ENCODE measurements around the gene CHPT1.
"Not testable (repeated sequence)": the region's sequence is repeated elsewhere in the genome, so short reads cannot be mapped to it uniquely, and the experiment has no call there.

Gene CHPT1

DNA sequence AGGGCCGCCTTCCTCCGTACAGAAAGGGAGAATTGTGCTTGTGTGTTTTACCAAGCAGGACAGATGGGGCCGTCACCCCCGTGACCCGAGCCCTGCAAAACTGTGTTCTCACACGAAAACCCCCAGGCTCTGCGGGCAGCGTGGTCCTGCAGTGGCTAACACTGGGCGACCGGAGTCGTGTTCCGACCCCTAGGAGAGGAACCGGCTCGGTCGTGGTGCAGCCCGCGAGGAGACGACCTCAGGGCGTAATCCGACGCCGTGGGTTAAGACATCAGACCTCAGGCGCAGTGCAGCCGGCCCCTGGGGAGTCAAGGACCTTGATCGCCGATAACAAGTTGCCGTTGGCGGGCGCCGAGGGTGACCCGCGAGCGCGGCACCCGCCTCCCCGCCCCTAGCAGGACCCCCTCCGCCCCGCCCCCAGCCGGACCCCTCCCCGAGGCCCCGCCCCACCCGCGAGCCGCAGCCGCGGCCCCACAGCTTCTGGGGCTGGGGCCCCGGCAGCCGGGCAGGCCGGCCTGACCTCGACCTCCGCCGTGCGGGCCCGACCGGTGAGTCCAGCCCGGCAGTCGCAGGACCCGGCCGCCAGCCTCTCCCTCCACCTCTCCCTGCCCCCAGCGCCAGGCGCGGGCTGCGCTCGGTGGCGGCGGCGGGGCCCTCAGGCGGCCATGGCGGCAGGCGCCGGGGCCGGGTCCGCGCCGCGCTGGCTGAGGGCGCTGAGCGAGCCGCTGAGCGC, at the start of gene CHPT1:
Gene CHPT1 (plus strand): TSS at position 444 of the 733 bp plus-strand sequence. CDS start 222 bp downstream, at position 666.
- no peak for FAIRE-seq

GRCh38 chr12:101647711-101648110, 49.7 kb upstream of the CHPT1 start:
- no peak for FAIRE-seq

GRCh38 chr12:101648195-101648594, 49.2 kb upstream of the CHPT1 start:
- no peak for FAIRE-seq

GRCh38 chr12:101650346-101651117, 46.9 kb upstream of the CHPT1 start:
- no peak for FAIRE-seq

DNA sequence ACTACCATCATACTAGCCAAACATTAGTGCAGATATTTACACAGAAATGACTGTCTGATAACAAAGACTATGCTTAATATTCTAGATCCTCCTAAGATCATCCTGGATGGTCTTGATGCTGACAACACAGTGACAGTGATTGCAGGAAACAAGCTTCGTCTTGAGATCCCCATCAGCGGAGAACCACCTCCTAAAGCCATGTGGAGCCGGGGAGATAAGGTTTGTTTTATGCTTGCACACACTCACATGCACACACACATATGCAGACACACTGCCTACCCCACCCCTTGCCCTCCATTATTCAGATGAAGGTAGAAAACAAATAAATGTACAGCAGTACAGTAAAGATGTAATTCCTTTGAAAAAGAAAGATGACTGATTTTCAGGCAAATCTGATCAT, 44.4 kb upstream of the CHPT1 start:
- FAIRE-seq, result no peak

DNA sequence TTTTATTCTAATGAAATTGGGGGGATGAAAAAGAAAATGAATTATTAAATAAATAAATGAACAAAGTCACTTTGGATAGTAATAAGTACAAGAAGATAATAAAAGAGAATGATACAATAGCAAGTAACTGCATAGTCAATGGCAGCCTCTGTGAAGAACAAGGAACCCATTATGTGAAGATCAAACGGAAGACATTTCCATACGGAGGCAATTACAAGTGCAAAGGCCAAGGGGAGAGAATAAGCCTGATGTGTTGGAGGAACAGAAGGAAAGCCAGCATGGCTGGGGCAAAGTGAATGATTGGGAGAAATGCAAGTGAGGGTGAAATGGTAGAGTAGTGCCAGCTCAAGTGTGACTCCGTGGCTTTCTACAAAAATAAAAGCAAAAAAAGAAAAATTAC, 43.9 kb upstream of the CHPT1 start:
- no peak for FAIRE-seq

DNA sequence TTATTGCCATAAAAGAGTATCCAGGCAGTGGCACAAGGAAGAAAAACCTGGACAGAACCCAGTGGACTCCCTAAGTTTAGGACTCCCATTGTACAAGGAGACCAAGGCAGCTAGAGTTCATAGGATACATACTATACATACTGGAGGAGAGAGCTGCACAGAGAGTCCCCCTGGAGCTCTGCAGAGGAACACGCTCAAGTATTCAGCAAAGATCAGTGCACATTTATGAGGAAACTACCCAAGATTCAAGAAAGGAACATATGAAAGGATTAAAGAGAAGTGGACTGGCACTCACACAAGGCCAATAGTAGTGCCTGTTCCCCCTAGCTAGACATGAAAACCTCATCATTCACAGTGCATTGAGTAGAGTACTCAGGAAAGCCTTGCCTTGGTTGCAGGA, 43.0 kb upstream of the CHPT1 start:
- FAIRE-seq, result no peak

DNA sequence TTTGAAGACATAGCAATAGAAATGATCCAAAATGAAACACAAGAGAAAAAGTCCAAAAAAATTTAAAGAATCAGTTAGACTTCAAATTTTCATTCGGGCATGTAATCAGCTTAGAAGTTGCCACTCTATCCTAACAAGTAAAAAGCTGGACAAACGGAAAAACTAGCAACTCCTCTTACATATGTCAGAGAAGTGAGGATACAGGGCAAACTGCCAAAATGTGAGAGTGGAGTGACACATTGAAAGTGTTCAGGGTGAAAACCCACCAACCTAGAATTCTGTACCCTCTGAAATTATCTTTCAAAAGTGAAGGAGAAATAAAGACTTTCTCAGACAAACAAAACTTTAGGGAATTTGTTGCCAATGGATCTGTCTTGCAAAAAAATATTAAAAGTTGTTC, 42.0 kb upstream of the CHPT1 start:
- FAIRE-seq, result no peak

DNA sequence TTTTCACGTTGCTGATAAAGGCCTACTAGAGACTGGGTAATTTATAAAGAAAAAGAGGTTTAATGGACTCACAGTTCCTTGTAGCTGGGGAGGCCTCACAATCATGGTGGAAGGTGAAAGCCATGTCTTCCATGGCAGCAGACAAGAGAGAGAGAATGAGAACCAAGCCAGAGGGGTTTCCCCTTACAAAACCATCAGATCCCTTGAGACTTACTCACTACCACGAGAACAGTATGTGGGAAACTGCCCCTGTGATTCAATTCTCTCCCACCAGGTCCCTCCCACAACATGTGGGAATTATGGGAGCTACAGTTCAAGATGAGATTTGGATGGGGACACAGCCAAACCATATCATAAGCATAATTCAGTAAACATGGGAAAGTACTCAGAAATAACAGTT, 36.8 kb upstream of the CHPT1 start:
- FAIRE-seq, result not testable (repeated sequence)

DNA sequence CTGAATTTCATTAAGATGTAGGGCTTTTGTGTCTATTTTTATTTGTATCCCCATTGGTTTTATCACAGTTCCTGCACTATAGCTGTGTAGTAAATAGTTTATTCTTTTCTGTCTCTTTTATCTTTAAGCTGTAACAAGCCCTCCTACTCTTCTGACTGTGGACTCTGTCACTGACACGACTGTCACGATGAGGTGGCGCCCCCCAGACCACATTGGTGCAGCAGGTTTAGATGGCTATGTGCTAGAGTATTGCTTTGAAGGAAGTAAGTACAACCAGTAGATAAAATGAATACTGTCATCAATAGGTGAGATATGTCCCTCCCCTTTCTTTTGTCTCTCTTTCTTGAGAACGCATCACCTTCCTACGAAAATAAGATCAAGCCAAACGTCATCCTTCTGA, 34.1 kb upstream of the CHPT1 start:
- no peak for FAIRE-seq

DNA sequence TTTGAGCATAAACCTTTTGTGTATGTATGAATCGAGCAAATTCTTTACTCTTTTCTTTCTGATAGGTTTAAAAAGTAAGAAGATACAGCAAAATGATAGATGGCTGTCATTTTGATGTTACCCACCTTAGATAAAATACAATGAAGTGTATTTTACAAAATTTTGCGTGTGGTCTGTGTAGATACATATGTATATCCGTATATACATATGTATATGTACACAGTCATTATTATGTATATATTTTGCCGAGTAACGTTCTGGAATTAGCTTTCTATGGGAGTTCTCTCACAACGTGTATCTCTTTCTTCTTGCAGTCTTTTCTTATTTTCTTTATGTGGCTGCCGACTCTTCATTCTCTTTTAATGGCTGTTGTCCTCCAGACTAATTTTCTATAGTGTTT, 32.4 kb upstream of the CHPT1 start:
- FAIRE-seq, result no peak

GRCh38 chr12:101666052-101666728, 31.2 kb upstream of the CHPT1 start:
- no peak for FAIRE-seq

DNA sequence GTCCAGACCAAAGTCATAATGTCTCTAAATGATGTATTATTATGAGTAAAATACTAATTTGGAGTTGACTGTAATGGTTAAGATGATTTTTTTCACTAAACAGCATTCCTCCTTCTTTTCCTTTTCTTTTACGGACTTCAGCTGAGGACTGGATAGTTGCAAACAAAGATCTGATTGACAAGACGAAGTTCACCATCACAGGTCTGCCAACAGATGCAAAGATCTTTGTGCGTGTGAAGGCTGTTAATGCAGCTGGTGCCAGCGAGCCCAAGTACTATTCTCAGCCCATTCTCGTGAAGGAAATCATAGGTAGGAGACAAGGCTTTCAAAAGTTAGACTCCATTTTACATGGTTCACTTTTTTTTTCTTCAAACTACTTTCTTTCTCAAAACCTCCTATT, 29.8 kb upstream of the CHPT1 start:
- FAIRE-seq, result no peak

DNA sequence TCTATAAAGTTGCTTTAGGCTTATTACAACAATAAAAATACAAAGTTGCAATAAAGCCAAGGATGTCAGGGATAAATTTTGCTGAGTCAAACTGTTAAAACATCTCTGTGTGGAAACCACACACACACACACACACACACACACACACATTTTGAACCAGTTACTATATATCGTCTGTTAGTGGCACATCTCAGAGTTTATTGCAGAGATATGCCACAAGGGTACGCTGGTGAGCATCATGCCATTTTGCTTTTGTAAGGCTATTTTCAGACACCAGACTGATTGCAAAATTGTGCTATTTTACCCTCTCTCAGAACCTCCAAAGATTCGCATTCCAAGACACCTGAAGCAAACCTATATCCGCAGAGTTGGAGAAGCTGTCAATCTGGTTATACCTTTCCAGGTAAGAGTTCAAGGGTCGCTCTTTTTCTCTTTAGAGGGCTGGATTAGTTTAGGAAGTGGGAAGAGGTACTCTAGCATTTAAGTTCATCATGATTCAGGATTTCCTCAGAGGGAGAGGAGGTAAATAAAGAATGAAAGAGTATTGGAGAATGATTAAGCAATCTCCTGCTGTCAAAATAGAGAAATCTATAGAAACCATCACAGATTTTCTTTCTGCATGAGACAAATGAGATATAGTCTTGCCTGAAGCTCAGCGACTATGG, 27.3 kb upstream of the CHPT1 start:
- no peak for FAIRE-seq

- no peak for FAIRE-seq
Measured at GRCh38 chr12:101671157-101671791, 26.2 kb upstream of the CHPT1 start.

- no peak for FAIRE-seq
Measured at GRCh38 chr12:101671833-101672232, 25.6 kb upstream of the CHPT1 start.

DNA sequence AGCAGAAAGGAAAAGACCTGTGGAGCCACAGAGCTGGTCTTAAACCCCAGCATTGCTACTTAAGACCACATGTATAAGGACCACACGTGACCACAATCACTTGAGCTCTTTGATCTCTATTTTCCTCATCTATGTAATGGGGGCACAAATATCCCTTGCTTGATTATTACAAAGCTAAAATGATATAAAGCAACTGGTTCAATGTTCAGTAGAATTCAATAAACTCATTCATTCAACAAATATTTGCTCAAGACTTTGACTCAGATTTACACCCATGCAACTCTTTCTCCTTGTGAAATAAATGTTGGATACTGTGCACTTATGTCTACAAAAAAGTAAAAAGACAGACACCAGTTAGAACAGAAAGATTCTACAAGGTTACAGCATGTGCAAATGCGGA, 21.9 kb upstream of the CHPT1 start:
- no peak for FAIRE-seq

GRCh38 chr12:101676497-101676896, 20.9 kb upstream of the CHPT1 start:
- FAIRE-seq, result not testable (repeated sequence)

GRCh38 chr12:101678081-101678480, 19.4 kb upstream of the CHPT1 start:
- no peak for FAIRE-seq

- FAIRE-seq, result no peak
Measured at GRCh38 chr12:101680240-101680639, 17.2 kb upstream of the CHPT1 start.

DNA sequence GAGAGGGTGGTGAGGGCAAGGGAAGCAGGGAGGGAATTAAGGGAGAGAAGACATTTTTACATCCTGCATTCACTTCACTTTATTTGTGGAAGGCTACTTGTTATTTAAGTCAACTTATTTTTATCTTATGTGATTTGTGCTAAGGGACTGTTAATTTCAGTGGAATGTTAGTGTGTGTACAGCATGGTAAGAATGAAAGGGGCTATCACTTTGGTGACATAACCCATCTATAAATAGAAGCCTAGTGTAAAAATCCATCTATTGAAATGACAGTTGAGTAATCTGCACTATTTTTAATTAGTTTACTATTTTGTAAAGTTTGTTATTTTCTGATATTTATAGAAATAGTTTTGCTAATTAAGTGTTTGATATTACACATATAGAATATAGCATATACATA, 16.8 kb upstream of the CHPT1 start:
- no peak for FAIRE-seq

DNA sequence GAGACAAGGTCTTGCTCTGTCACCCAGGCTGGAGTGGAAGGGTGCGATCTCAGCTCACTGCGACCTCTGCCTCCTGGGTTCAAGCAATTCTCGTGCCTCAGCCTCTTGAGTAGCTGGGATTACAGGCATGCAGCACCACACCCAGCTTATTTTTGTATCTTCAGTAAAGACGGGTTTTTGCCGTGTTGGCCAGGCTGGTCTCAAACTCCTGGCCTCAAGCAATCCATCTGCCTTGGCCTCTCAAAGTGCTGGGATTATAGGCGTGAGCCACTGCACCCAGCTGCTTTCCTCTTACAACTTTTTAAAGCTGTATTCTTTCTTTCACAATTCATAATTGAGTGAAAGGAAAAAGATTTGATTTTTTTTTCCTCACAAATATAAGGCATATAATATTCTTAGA, 15.8 kb upstream of the CHPT1 start:
- not testable (repeated sequence) for FAIRE-seq

DNA sequence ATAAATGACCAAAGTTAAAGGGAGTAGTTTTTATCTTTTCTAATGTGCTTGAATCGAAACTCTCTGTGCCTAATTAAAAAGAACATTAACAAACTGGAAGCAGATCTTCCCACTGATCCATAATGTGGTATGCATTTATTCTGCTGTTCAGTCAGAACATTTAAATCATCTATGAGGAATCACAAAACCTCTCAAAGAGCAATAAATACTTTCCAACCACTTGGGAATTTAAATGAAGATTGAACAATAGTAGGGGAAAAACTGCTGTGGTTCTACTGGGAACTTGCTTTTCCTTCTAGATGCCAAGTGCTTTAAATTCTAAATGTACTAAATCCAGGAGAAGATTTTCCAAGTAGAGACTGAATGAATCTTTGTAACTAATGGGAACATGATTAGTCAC, 12.3 kb upstream of the CHPT1 start:
- no peak for FAIRE-seq
